Aorta (tissue), 5 donors: ENCODE measurements around the gene ABHD16A. TPM values are rescaled to one million over a fixed set of nuclear protein-coding genes. Genes with fewer than 3 reads are reported as not detected.
A peak's percentile ranks its signal among the peaks of the same experiment; 100 is the strongest.

Experiments used
- ATAC-seq: fragments of 200-7000 bp; cut with Tn5 transposase; one replicate; pipeline ENCODE4 v1.9.1; 2022; ENCODE audit warnings: moderate library complexity; ENCODE audit not compliant: low FRiP score
- DNase-seq, 2 donors: peaks; one replicate each; pipeline ENCODE4 v3.0.0-alpha.2; 2020
- H3K27ac ChIP-seq, 2 donors: one replicate each; pipeline ENCODE4 v1.5.1; 2013; ENCODE audit warnings: low read length in 2 of 2, mild to moderate bottlenecking in 2 of 2, moderate library complexity in 2 of 2, control low read depth in 1 of 2, inconsistent platforms in 1 of 2, low read depth in 1 of 2
- H3K27me3 ChIP-seq, 2 donors: one replicate each; pipeline ENCODE4 v1.6.1; 2013; ENCODE audit warnings: control low read depth in 1 of 2, low read length in 1 of 2, mild to moderate bottlenecking in 1 of 2, moderate library complexity in 1 of 2; ENCODE audit not compliant: insufficient read depth in 2 of 2, control insufficient read depth in 1 of 2
- H3K36me3 ChIP-seq, 2 donors: one replicate each; pipeline ENCODE4 v1.6.1; 2013; ENCODE audit warnings: control low read depth in 1 of 2, low read length in 1 of 2, mild to moderate bottlenecking in 1 of 2; ENCODE audit not compliant: insufficient read depth in 2 of 2, control insufficient read depth in 1 of 2
- H3K4me1 ChIP-seq, 2 donors: one replicate each; pipeline ENCODE4 v1.6.1; 2013; ENCODE audit warnings: low read length in 2 of 2, control low read depth in 1 of 2, mild to moderate bottlenecking in 1 of 2, moderate library complexity in 1 of 2; ENCODE audit not compliant: insufficient read depth in 2 of 2, control insufficient read depth in 1 of 2
- H3K4me3 ChIP-seq, 2 donors: one replicate each; pipeline ENCODE4 v1.5.1; 2013; ENCODE audit warnings: low read length in 2 of 2, control low read depth in 1 of 2, mild to moderate bottlenecking in 1 of 2
- H3K9me3 ChIP-seq: one replicate; pipeline ENCODE4 v1.6.1; 2013; ENCODE audit warnings: mild to moderate bottlenecking, low read length; ENCODE audit not compliant: control insufficient read depth
- WGBS, 2 donors: extraction: QIAGEN DNeasy Blood & Tissue Kit; methylation state at CpG; one replicate each; pipeline ENCODE4 v1.1.7; 2013; 5-methylcytosine and 5-hydroxymethylcytosine counted together
- intact Hi-C, 2 donors: fragments of 100-400 bp; cut with DNase I; formaldehyde crosslinking; loops; one replicate each; pipeline versions ENCODE4 v1.14.2 to v1.15.0; 2022
- polyA plus RNA-seq, 2 donors: library from polyadenylated mRNA; stranded (reverse); fragments of 200-250 nt; gene quantifications; one replicate each; pipeline ENCODE4 v1.2.3, GENCODE V29; 2013
- total RNA-seq, 2 donors: library from RNA; stranded (reverse); fragmentation: NEBNext Ultra II Directional; extraction: Animal tissue kit (Norgen Biotek cat#: 25700); gene quantifications; one replicate each; pipeline ENCODE4 v1.2.1, GENCODE V29; 2021
- donor health status: healthy with polysubstance abuse.
- donor health status: Bipolar disorder and iron deficiency.
- donor health status: DM: no; HTN: no; CAD: no.
- donor health status: DM: no; HTN: no; CAD: no.
- donor health status: DM: yes; HTN: yes; CAD: no.

The ABHD16A gene
- total and polyA plus RNA-seq, 4 donors: 12.9 to 50.1 (median 44.9) TPM

DNA sequence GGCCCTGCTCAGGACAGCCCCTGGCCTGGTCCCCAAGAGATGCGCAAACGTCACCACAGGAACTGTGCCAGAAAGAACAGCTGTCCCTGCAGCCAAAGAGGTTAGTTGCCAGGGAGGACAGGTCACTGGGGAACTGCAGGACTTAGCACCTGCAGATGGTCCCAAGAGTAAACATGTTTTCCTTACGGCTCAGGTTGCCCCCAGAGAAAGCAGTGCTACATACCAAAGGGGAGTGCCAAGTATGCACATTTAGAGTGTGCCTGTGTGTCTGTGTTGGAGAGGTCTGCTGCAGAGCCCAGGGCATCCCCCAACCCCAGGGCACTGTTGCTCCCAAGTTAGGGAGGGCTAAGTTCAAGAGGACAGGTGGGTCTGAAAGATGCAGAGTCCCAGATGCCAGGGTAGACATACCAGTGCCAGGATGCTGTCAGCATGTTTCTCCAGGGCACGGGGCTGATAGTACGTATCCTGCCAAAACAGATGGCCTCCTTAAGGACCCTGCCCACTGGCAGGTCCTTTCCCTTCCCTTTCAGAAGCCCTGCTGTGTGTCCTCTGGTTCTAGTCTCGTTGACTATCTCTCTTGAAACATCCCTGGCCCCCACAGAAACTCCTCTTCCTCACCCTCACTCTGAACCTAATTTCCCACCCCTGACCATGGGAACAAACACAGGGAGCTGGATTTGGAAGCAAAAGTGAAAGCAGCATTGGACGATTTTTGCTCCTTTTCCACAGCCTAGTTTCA is 1.3 kb downstream of the ABHD16A start:
- H3K36me3 ChIP-seq: no peaks in the 10 kb centered on the region
- intact Hi-C loops: no loop called here
- H3K4me3 ChIP-seq: peak overlapping the region; percentile 75 to 95
- WGBS, 2 donors: 16 to 17% methylated on average over 7 of the region's 7 CpGs
- no peaks in the 10 kb centered on the region for H3K27me3 ChIP-seq
- ATAC-seq: no peak
- no peak for DNase-seq
- no peaks in the 10 kb centered on the region for H3K4me1 ChIP-seq
- no peak overlapping the region for H3K27ac ChIP-seq
- H3K9me3 ChIP-seq: no peaks in the 10 kb centered on the region

DNA sequence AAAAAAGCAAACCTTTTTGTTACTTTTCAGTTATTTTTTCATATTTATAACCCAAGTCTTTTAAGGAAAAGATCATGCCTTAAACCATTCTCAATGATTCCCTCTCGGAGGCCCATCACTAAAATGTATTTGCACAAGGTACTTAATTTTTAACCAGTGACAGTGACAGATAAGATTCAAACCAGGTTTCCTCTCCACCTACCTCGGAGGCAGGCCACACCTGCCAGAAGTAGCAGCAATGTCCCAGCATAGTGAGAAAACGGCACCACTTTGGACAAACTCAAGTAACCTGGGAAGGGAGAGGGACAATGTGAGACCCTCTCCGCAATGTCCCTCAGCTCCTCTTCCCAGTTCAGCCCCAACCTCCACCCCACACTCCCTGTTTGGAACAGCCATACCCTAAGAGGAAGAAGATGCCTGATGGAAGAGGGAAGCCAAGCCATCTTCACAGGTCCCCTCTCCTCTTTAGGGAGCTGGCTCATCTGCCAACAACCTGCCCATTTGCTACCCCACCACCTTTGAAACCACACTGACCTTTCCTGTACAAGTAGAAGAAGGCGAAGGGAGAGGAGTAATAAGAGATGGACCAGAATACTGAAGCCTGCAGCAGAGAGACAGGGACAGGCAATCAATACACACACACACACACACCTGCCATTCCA is 2.3 kb downstream of the ABHD16A start:
- Histone ChIP-seq H3K9me3 (no peaks in the 10 kb centered on the region), H3K27ac (no peak overlapping the region), H3K36me3 (peaks cover 0 to 2% of the 10 kb centered on the region in 2 donors), H3K4me3 (no peak overlapping the region), H3K27me3 (no peaks in the 10 kb centered on the region), H3K4me1 (no peaks in the 10 kb centered on the region)
- no peak for DNase-seq
- intact Hi-C loops: no loop called here
- WGBS, 2 donors: 87% methylated on average over 5 of the region's 5 CpGs
- no peak for ATAC-seq

DNA sequence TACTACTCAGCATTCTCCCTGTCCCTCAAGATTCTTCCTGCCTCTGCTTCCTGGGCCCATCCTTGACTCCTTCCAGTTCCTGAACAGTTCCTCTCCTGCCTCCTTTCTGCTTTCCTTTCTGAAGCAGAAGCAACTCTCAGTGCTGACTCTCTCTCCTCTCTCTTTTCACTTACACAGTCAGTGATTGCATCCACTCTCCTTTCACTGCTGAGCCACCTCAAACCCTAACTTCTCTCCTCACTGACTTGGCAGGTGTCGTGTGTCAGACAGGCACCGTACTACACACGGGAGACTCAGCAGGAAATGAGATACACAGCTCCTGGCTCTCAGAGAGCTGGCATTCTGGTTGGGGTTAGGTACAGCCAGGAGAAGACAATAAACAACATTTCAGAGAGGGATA is 5.6 kb downstream of the ABHD16A start:
- H3K36me3 ChIP-seq: peaks cover 0 to 2% of the 10 kb centered on the region in 2 donors
- WGBS, 2 donors: 33 to 35% methylated on average over 3 of the region's 3 CpGs
- ATAC-seq: no peak

DNA sequence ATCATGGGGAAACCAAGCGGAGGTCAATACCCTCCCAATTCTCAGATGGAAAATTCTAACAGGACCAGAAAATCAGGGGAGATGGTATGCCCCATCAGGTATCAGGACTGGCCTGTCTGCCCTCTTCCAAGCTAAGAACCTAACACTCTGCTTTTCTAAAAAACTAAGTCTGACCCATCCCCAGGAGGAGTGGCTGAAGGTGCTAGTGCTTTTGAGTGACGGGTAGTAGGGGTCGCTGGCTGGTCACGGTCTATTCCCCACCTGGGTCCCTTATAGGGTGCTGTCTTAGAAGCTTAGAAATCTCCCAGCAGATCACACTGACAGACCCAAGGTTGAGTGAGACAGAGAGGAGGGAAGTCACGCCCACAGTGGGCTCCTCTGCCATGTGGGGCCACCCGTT is 9.6 kb downstream of the ABHD16A start:
- H3K4me3 ChIP-seq: no peak overlapping the region
- H3K36me3 ChIP-seq: peaks cover 0 to 4% of the 10 kb centered on the region in 2 donors
- DNase-seq (no peak), ATAC-seq (no peak)
- 86% methylated on average over 6 of the region's 6 CpGs for WGBS, 2 donors
- H3K27me3 ChIP-seq: no peaks in the 10 kb centered on the region
- H3K27ac ChIP-seq: no peak overlapping the region
- no peaks in the 10 kb centered on the region for H3K9me3 ChIP-seq
- intact Hi-C loops: loop anchor here in 1 of 2 donors (10.0 kb wide), 1 partner anchor 191 kb away; no protein-coding TSS in a partner anchor
- no peaks in the 10 kb centered on the region for H3K4me1 ChIP-seq

More for the DNA sequence above, 5.6 kb downstream of the ABHD16A start:
- Histone ChIP-seq H3K27me3 (no peaks in the 10 kb centered on the region), H3K27ac (no peak overlapping the region), H3K4me3 (no peak overlapping the region), H3K4me1 (no peaks in the 10 kb centered on the region), H3K9me3 (no peaks in the 10 kb centered on the region)
- intact Hi-C loops: loop anchor here in 1 of 2 donors (10.0 kb wide), 1 partner anchor 187 kb away; no protein-coding TSS in a partner anchor
- no peak for DNase-seq

DNA sequence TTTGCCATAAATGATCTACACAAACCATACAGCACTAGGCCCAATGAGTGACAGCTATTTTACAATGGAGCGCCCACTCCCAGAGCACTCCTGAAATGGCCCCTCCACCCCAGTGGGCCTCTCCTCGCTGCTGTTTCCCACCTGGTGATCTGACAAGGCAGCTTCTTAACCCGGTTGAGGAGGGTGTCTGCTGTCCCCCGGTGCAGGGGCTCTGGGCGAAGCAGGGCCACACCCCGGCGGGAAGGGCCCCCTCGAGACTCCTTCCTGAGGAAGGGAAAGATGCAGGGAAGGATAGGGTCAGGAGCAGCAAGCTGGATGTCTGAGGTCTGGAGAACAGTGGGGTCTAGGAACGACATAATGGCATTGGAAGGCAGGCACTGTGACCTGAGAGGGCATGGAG is 10.2 kb downstream of the ABHD16A start:
- no peak overlapping the region for H3K4me3 ChIP-seq
- no peaks in the 10 kb centered on the region for H3K27me3 ChIP-seq
- intact Hi-C loops: loop anchor here in 1 of 2 donors (10.0 kb wide), 1 partner anchor 192 kb away; no protein-coding TSS in a partner anchor
- 83 to 84% methylated on average over 9 of the region's 9 CpGs for WGBS, 2 donors
- no peak overlapping the region for H3K27ac ChIP-seq
- ATAC-seq: no peak
- no peaks in the 10 kb centered on the region for H3K4me1 ChIP-seq
- H3K9me3 ChIP-seq: no peaks in the 10 kb centered on the region
- DNase-seq: no peak
- H3K36me3 ChIP-seq: peaks cover 0 to 6% of the 10 kb centered on the region in 2 donors

DNA sequence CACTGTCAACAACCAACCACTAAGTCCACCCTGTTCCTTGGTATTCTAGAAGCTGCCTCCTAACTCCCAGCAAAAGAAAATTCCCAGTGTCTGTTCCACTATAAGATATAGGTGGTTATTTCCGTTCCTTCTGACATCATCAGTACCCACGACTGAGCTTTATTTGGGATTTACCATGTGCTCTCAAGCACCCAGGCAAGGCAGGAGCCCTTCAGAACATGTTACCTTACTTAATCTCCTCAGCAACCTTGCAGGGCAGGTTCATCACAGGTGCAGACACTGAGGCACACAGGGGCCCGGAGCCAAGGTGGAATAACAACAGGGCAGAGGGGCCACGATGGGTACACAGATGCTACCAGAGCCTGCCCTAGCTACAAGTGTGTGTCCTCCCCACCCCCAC is 10.8 kb downstream of the ABHD16A start:
- Histone ChIP-seq H3K4me1 (no peaks in the 10 kb centered on the region), H3K4me3 (no peak overlapping the region), H3K27ac (no peak overlapping the region), H3K27me3 (no peaks in the 10 kb centered on the region), H3K36me3 (peaks cover 0 to 6% of the 10 kb centered on the region in 2 donors), H3K9me3 (no peaks in the 10 kb centered on the region)
- WGBS, 2 donors: 79% methylated on average over 4 of the region's 4 CpGs
- DNase-seq (no peak), ATAC-seq (no peak)
- intact Hi-C loops: loop anchor here in 1 of 2 donors (10.0 kb wide), 1 partner anchor 192 kb away; no protein-coding TSS in a partner anchor

DNA sequence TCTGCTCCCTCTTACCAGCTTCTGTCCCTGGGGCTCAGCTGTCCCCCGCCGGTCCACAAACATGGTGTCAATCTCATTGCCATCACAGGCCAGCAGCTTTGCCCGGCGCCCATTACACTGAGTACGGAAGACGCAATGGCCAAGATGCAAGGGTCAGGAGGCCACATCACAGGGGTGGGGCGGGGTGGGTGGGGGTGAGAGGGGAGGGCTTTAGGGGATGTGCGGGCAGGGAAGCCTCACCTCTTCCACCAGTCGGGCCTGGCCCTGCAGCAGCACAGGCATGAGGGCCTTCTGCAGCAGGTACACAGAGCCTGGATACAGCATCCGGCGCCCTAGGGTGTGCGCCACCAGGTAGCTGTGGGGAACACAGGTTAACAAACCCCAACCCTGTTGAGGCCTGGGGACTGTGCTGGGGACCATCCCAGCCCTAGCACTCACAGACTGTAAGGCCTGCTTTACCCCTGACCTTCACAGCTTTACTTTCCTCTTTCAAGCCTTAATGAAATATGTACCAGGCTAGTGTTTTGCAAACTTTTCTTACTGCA is 11.5 kb downstream of the ABHD16A start:
- Histone ChIP-seq H3K9me3 (no peaks in the 10 kb centered on the region), H3K27ac (no peak overlapping the region), H3K4me1 (no peaks in the 10 kb centered on the region), H3K36me3 (peaks cover 0 to 4% of the 10 kb centered on the region in 2 donors), H3K27me3 (no peaks in the 10 kb centered on the region), H3K4me3 (no peak overlapping the region)
- intact Hi-C loops: loop anchor here in 1 of 2 donors (10.0 kb wide), 1 partner anchor 193 kb away; no protein-coding TSS in a partner anchor
- no peak for ATAC-seq
- WGBS, 2 donors: 91 to 93% methylated on average over 12 of the region's 12 CpGs
- DNase-seq: no peak

DNA sequence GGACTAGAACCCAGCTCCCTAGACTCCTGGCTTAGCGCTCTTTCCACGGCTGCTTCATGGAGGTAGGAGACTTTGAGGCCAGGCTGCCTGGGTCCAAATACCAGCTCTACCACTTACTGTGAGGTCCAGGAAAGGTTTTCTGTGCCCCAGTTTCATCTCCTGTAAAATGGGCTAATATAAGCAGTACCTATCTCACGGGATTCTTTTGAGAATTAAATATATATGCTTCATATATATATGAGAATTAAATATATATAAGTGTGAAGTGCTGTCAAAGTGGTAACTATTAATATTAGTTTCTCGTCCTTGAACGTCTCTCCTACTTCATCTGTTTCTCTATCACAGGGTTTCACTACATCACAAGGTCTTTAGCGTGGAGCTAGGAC is 12.1 kb downstream of the ABHD16A start:
- intact Hi-C loops: loop anchor here in 1 of 2 donors (10.0 kb wide), 1 partner anchor 194 kb away; no protein-coding TSS in a partner anchor
- Histone ChIP-seq H3K4me3 (no peak overlapping the region), H3K27me3 (no peaks in the 10 kb centered on the region), H3K4me1 (no peaks in the 10 kb centered on the region), H3K36me3 (peaks cover 0 to 6% of the 10 kb centered on the region in 2 donors), H3K9me3 (no peaks in the 10 kb centered on the region), H3K27ac (no peak overlapping the region)
- DNase-seq: no peak
- WGBS, 2 donors: 88 to 89% methylated on average over 6 of the region's 6 CpGs
- no peak for ATAC-seq
